HepG2 (cell line): ENCODE measurements around the gene CLDN18.

Source experiments
- EP300 ChIP-seq, 3 experiments: sonication (generic) in 1 of 3; formaldehyde crosslinking in 1 of 3; IDR thresholded peaks; 2 replicates each; pipeline versions ENCODE4 v1.5.1 to v1.6.1; 2011 to 2020; ENCODE audit warnings: low read depth in 2 of 3, low read length in 2 of 3, borderline replicate concordance in 1 of 3, improper control_type of control experiment in 1 of 3, mild to moderate bottlenecking in 1 of 3, missing genetic modification reagents in 1 of 3, moderate library complexity in 1 of 3
- EZH2 ChIP-seq: conservative IDR thresholded peaks from 2 replicates; pipeline ENCODE4 v1.6.1; 2012; ENCODE audit warnings: mild to moderate bottlenecking, low read depth, low read length, moderate library complexity
- NR3C1 ChIP-seq: sonication (generic); formaldehyde crosslinking; IDR thresholded peaks from 2 replicates; pipeline ENCODE4 v1.4.0; 2020; ENCODE audit warnings: missing genetic modification reagents
- PAX8 ChIP-seq: sonication (generic); formaldehyde crosslinking; IDR thresholded peaks from 2 replicates; pipeline ENCODE4 v1.8.0; 2022; ENCODE audit warnings: mild to moderate bottlenecking, missing genetic modification reagents, borderline replicate concordance
- RARA ChIP-seq: IDR thresholded peaks from 2 replicates; pipeline ENCODE4 v1.6.1; 2016; ENCODE audit warnings: missing genetic modification reagents, missing compliant biosample characterization
- SP4 ChIP-seq: sonication (generic); formaldehyde crosslinking; IDR thresholded peaks from 2 replicates; pipeline ENCODE4 v1.8.1; 2023; ENCODE audit warnings: mild to moderate bottlenecking, missing genetic modification reagents
- ZNF138 ChIP-seq: sonication (generic); formaldehyde crosslinking; IDR thresholded peaks from 2 replicates; pipeline ENCODE4 v1.5.0; 2020; ENCODE audit warnings: mild to moderate bottlenecking, low read depth, missing genetic modification reagents
- ZNF207 ChIP-seq: fragments of 450-650 bp; IDR thresholded peaks from 2 replicates; pipeline ENCODE4 v1.6.1; 2016; ENCODE audit warnings: antibody characterized with exemption, borderline replicate concordance
- ZNF253 ChIP-seq: sonication (generic); formaldehyde crosslinking; IDR thresholded peaks from 2 replicates; pipeline ENCODE4 v1.8.0; 2022; ENCODE audit warnings: mild to moderate bottlenecking, missing genetic modification reagents, borderline replicate concordance
- ZNF264 ChIP-seq: sonication (generic); formaldehyde crosslinking; IDR thresholded peaks from 2 replicates; pipeline ENCODE4 v1.4.0; 2020; ENCODE audit warnings: missing genetic modification reagents
- ZNF687 ChIP-seq: sonication (generic); formaldehyde crosslinking; IDR thresholded peaks from 2 replicates; pipeline ENCODE4 v1.5.1; 2020; ENCODE audit warnings: mild to moderate bottlenecking, missing genetic modification reagents, moderate library complexity
- TF ChIP-seq, protein P1 (sequence below): sonication (generic); formaldehyde crosslinking; IDR thresholded peaks from 2 replicates; pipeline ENCODE4 v1.5.0; 2020; ENCODE audit warnings: mild to moderate bottlenecking, missing genetic modification reagents, moderate library complexity
- TF ChIP-seq, protein P2 (sequence below): sonication (generic); formaldehyde crosslinking; IDR thresholded peaks from 2 replicates; pipeline ENCODE4 v1.9.0; 2021; ENCODE audit warnings: missing genetic modification reagents, mild to moderate bottlenecking, borderline replicate concordance
- TF ChIP-seq, protein P3 (sequence below): sonication (generic); formaldehyde crosslinking; IDR thresholded peaks from 2 replicates; pipeline ENCODE4 v1.8.1; 2023; ENCODE audit warnings: mild to moderate bottlenecking, missing genetic modification reagents, borderline replicate concordance

DNA sequence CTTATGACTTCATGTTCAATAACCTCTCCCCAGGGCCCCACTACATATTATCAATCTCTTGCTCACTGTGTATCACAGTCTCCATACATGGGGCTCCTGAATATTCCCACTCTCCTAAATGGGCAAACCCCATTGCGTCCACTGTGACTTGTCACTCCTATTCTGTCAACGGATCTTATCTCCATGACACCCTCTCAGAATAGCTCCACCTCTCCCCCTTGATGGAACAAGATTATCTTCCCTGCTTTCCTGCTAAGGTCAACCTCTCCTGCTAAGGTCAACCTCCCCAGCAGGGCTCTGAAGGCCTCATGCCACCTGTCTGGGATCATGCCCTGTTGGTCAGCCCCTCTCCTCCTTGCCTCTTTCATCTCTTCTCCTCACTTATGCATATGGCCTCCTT lies 1.8 kb downstream of the CLDN18 start:
- TF ChIP-seq, protein P1, sequence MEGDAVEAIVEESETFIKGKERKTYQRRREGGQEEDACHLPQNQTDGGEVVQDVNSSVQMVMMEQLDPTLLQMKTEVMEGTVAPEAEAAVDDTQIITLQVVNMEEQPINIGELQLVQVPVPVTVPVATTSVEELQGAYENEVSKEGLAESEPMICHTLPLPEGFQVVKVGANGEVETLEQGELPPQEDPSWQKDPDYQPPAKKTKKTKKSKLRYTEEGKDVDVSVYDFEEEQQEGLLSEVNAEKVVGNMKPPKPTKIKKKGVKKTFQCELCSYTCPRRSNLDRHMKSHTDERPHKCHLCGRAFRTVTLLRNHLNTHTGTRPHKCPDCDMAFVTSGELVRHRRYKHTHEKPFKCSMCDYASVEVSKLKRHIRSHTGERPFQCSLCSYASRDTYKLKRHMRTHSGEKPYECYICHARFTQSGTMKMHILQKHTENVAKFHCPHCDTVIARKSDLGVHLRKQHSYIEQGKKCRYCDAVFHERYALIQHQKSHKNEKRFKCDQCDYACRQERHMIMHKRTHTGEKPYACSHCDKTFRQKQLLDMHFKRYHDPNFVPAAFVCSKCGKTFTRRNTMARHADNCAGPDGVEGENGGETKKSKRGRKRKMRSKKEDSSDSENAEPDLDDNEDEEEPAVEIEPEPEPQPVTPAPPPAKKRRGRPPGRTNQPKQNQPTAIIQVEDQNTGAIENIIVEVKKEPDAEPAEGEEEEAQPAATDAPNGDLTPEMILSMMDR (CRISPR knock-in tag) = no peak
- TF ChIP-seq PAX8 (CRISPR knock-in tag) (no peak), ZNF687 (no peak), ZNF207 (no peak), SP4 (CRISPR knock-in tag) (no peak), ZNF264 (CRISPR knock-in tag) (no peak), EP300 (IDR thresholded peaks at IDR 0.05; ENCODE audit: low read depth in 2 of 2, low read length in 2 of 2) (no peak), EP300 (CRISPR knock-in tag; IDR thresholded peaks at IDR 0.05; ENCODE audit: borderline replicate concordance) (no peak), ZNF138 (CRISPR knock-in tag) (no peak), EZH2 (no peak), RARA (CRISPR knock-in tag) (no peak), NR3C1 (no peak), ZNF253 (CRISPR knock-in tag) (no peak)
- TF ChIP-seq, protein P2, sequence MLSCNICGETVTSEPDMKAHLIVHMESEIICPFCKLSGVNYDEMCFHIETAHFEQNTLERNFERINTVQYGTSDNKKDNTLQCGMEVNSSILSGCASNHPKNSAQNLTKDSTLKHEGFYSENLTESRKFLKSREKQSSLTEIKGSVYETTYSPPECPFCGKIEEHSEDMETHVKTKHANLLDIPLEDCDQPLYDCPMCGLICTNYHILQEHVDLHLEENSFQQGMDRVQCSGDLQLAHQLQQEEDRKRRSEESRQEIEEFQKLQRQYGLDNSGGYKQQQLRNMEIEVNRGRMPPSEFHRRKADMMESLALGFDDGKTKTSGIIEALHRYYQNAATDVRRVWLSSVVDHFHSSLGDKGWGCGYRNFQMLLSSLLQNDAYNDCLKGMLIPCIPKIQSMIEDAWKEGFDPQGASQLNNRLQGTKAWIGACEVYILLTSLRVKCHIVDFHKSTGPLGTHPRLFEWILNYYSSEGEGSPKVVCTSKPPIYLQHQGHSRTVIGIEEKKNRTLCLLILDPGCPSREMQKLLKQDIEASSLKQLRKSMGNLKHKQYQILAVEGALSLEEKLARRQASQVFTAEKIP (CRISPR knock-in tag) = no peak
- TF ChIP-seq, protein P3, sequence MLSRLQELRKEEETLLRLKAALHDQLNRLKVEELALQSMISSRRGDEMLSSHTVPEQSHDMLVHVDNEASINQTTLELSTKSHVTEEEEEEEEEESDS (CRISPR knock-in tag) = no peak
